Transverse colon (tissue), 4 donors: ENCODE measurements around the gene ARHGAP5. TPM values are rescaled to one million over a fixed set of nuclear protein-coding genes. Genes with fewer than 3 reads are reported as not detected.

Source experiments
- DNase-seq: peaks from one replicate; pipeline ENCODE4 v3.0.0-alpha.2; 2019
- H3K27ac ChIP-seq, 4 donors: fragments of 200-600 bp; sonication (generic); 2 replicates each; pipeline ENCODE4 v1.5.1; 2016 to 2018; ENCODE audit warnings: inconsistent platforms in 4 of 4
- H3K27me3 ChIP-seq: fragments of 200-600 bp; sonication (generic); 2 replicates; pipeline ENCODE4 v1.5.1; 2017; ENCODE audit warnings: inconsistent platforms
- H3K36me3 ChIP-seq, 4 donors: fragments of 200-600 bp; sonication (generic); 2 replicates each; pipeline ENCODE4 v1.5.1; 2017 to 2019; ENCODE audit warnings: inconsistent platforms in 4 of 4
- H3K4me1 ChIP-seq, 4 donors: fragments of 200-600 bp; sonication (generic); 2 replicates each; pipeline ENCODE4 v1.5.1; 2017 to 2020; ENCODE audit warnings: inconsistent platforms in 4 of 4
- H3K4me3 ChIP-seq, 4 donors: fragments of 200-600 bp; sonication (generic); 1 replicate in 1 of 4; 2 replicates in 3 of 4; pipeline versions ENCODE4 v1.5.1 to v1.6.1; 2017 to 2019; ENCODE audit warnings: inconsistent platforms in 4 of 4
- H3K9me3 ChIP-seq, 2 donors: fragments of 200-600 bp; sonication (generic); 2 replicates each; pipeline ENCODE4 v1.5.1; 2017 to 2019; ENCODE audit warnings: inconsistent platforms in 2 of 2
- EP300 ChIP-seq: sonication (generic); formaldehyde crosslinking; IDR thresholded peaks from one replicate; pipeline ENCODE4 v1.6.1; 2017; ENCODE audit warnings: antibody characterized with exemption, low read depth
- POLR2A ChIP-seq: fragments of 450-650 bp; IDR thresholded peaks from one replicate; pipeline ENCODE4 v1.6.1; 2016; ENCODE audit warnings: antibody characterized with exemption, mild to moderate bottlenecking, moderate library complexity
- POLR2AphosphoS5 ChIP-seq, 3 donors: sonication (generic); formaldehyde crosslinking; IDR thresholded peaks; one replicate each; pipeline ENCODE4 v1.6.1; 2016; ENCODE audit warnings: antibody characterized with exemption in 3 of 3
- WGBS, 2 donors: methylation state at CpG; one replicate each; pipeline ENCODE4 v1.1.5; 2018; ENCODE audit warnings: low coverage in 1 of 2; 5-methylcytosine and 5-hydroxymethylcytosine counted together
- in situ Hi-C, 4 donors: fragments of 200-750 bp; cut with MboI; loops; one replicate each; pipeline versions ENCODE4 v1.15.0 to v1.15.1; 2017; ENCODE audit warnings: low sequenced_read_pairs in 3 of 4, low pct_ligation_motif_present in 1 of 4, low pct_unique_long_range_greater_than_20kb in 1 of 4
- intact Hi-C: fragments of 100-400 bp; cut with DNase I; formaldehyde crosslinking; loops from one replicate; pipeline ENCODE4 v1.15.1; 2023; ENCODE audit warnings: low total_unique reads
- total RNA-seq, 4 donors: library from RNA; depleted of rRNA; stranded (reverse); fragments of >200 nt; gene quantifications; one replicate each; pipeline ENCODE4 v1.1.0, GENCODE V29; 2016
- TF ChIP-seq, protein P1 (sequence below), 5 experiments: fragments of 200-600 bp in 3 of 5; fragments of 450-650 bp in 2 of 5; sonication (generic) in 3 of 5; IDR thresholded peaks; 1 replicate in 2 of 5; 2 replicates in 3 of 5; pipeline ENCODE4 v1.5.1; 2016 to 2017; ENCODE audit warnings: antibody characterized with exemption in 5 of 5, inconsistent platforms in 3 of 5, mild to moderate bottlenecking in 2 of 5, moderate library complexity in 1 of 5

The ARHGAP5 gene
- total RNA-seq, 4 donors from 2014 or later, result 66.5 to 120 (median 85.3) TPM

DNA sequence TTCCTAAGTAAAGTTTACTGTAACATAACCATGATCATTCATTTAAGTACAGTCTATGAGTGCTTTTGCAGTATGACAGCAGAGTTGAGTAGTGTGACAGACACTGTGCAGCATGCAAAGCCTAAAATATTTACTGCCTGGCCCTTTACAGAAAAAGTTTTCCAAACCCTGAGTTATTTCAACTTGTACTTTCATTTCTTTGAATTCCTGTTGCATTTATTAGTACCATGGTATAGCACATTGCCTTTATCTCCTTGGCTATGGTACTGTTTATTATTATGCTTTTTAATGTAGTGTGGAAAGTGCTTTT, 6.2 kb downstream of the ARHGAP5 start:
- intact Hi-C loops (no loop called here), in situ Hi-C loops (loop anchor here in 2 of 4 donors (25.0 kb wide), 1 partner anchor 129 kb away; the partner anchor contains the start of genes RNU6-7 (in 2 of the 2) and RNU6-8 (in 2 of the 2))
- Histone ChIP-seq H3K9me3 (no peaks in the 10 kb centered on the region), H3K36me3 (no peaks in the 10 kb centered on the region), H3K27ac (peak overlapping the region; percentile 3 to 59 (median 38)), H3K4me3 (no peak overlapping the region), H3K4me1 (peaks cover 20 to 98% (median 58%) of the 10 kb centered on the region in 4 donors), H3K27me3 (no peaks in the 10 kb centered on the region)
- TF ChIP-seq POLR2A, result no peak
- TF ChIP-seq, protein P1, sequence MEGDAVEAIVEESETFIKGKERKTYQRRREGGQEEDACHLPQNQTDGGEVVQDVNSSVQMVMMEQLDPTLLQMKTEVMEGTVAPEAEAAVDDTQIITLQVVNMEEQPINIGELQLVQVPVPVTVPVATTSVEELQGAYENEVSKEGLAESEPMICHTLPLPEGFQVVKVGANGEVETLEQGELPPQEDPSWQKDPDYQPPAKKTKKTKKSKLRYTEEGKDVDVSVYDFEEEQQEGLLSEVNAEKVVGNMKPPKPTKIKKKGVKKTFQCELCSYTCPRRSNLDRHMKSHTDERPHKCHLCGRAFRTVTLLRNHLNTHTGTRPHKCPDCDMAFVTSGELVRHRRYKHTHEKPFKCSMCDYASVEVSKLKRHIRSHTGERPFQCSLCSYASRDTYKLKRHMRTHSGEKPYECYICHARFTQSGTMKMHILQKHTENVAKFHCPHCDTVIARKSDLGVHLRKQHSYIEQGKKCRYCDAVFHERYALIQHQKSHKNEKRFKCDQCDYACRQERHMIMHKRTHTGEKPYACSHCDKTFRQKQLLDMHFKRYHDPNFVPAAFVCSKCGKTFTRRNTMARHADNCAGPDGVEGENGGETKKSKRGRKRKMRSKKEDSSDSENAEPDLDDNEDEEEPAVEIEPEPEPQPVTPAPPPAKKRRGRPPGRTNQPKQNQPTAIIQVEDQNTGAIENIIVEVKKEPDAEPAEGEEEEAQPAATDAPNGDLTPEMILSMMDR (IDR thresholded peaks at IDR 0.05), result no peak
- no peak for TF ChIP-seq EP300
- no peak for TF ChIP-seq POLR2AphosphoS5 (IDR thresholded peaks at IDR 0.05)
- DNase-seq, result no peak

DNA sequence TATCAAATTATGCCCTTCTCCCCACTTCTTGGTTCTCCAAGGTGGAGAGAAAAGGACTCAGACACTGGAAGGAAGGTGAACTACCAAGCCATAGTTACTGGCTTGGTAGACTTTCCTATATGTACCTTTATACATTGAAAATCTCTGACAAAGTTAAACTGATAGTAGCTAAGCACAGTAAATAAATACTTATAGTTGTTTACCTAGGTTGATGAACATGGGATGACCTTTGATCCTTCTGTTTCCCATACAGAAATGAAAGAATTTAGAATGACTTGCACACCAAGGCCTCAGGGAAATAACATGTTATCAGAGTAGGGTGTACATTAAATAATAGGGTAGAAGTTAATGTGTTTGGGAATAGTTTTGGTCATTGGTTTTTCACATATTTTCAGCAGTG, 6.7 kb downstream of the ARHGAP5 start:
- H3K27me3 ChIP-seq, result no peaks in the 10 kb centered on the region
- DNase-seq, result no peak
- H3K4me1 ChIP-seq, result peaks cover 20 to 98% (median 58%) of the 10 kb centered on the region in 4 donors
- no peak overlapping the region for H3K4me3 ChIP-seq
- intact Hi-C loops (no loop called here), in situ Hi-C loops (loop anchor here in 2 of 4 donors (25.0 kb wide), 1 partner anchor 129 kb away; the partner anchor contains the start of genes RNU6-7 (in 2 of the 2) and RNU6-8 (in 2 of the 2))
- no peaks in the 10 kb centered on the region for H3K36me3 ChIP-seq
- H3K27ac ChIP-seq, result peak overlapping the region; percentile 3 to 59 (median 38)
- H3K9me3 ChIP-seq, result no peaks in the 10 kb centered on the region
- TF ChIP-seq POLR2A (no peak), EP300 (no peak), POLR2AphosphoS5 (IDR thresholded peaks at IDR 0.05) (no peak)
- TF ChIP-seq, protein P1 (IDR thresholded peaks at IDR 0.05), result no peak

DNA sequence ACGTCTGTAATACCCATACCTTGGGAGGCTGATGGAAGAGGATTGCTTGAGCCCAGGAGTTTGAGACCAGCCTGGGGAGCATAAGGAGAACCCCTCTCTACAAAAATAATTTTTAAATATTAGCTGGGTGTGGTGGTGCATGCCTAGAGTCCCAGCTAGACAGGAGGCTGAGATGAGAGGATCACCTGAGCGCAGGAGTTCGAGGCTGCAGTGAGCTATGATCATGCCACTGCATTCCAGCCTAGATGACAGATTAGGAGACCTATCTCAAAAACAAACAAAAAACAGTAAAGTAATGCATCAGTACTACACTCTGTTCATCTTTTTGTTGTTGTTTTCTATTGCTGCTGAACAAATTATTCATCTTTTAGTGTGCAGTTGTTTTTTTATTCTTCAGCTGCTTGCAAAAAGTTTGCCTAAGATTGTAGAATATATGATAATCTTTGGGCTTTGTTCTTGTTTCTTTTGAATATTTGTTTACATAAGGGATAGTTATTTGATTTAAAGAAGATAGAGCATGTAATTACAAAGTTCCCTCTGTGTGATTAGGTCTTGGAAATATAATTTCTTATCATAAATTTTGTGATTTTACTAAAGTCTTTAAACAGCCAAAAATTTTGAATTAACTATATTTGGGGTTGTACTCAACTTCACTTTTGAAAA, 8.2 kb downstream of the ARHGAP5 start:
- intact Hi-C loops, result no loop called here
- peaks cover 20 to 84% (median 50%) of the 10 kb centered on the region in 4 donors for H3K4me1 ChIP-seq
- DNase-seq, result no peak
- H3K9me3 ChIP-seq, result no peaks in the 10 kb centered on the region
- WGBS, 2 donors, result 95 to 100% methylated on average over 2 to 3 of the region's 3 CpGs
- no peaks in the 10 kb centered on the region for H3K36me3 ChIP-seq
- H3K27me3 ChIP-seq, result no peaks in the 10 kb centered on the region
- in situ Hi-C loops, result loop anchor here in 2 of 4 donors (25.0 kb wide), 1 partner anchor 127 kb away; the partner anchor contains the start of genes RNU6-7 (in 2 of the 2) and RNU6-8 (in 2 of the 2)
- H3K27ac ChIP-seq, result no peak overlapping the region
- H3K4me3 ChIP-seq, result no peak overlapping the region
- TF ChIP-seq, protein P1 (IDR thresholded peaks at IDR 0.05), result no peak
- TF ChIP-seq EP300 (no peak), POLR2A (no peak), POLR2AphosphoS5 (IDR thresholded peaks at IDR 0.05) (no peak)

DNA sequence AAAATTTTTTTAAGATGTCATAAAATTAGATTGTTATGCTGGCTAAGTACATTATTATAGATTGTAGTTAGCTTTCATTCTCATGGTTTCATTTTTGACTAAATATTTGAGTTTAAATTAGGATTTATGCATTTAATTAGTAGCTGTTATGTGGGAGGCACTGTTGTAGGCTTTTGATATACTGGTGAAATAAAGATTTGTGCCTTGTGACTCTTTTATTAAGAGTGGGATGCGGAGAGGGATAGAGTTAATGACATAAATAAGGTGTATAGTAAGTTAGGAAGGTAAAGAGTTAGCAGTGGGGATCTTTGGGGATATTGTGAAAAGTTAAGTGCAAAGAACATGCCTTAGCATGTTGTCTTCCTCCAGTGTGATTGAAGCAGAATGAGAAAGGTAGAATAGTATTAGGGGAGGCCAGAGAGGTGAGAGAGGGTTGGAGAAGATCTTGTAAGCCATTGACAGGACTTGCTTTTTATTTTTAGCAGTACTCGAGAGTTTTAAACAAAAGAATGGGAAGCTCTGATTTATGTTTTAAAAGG, 8.8 kb downstream of the ARHGAP5 start:
- TF ChIP-seq, protein P1 (IDR thresholded peaks at IDR 0.05), result no peak
- TF ChIP-seq POLR2A, result no peak
- Histone ChIP-seq H3K4me1 (peaks cover 20 to 78% (median 47%) of the 10 kb centered on the region in 4 donors), H3K4me3 (no peak overlapping the region), H3K27ac (no peak overlapping the region), H3K9me3 (no peaks in the 10 kb centered on the region), H3K36me3 (no peaks in the 10 kb centered on the region), H3K27me3 (no peaks in the 10 kb centered on the region)
- intact Hi-C loops, result no loop called here
- no peak for DNase-seq
- in situ Hi-C loops, result loop anchor here in 2 of 4 donors (25.0 kb wide), 1 partner anchor 126 kb away; the partner anchor contains the start of genes RNU6-7 (in 2 of the 2) and RNU6-8 (in 2 of the 2)
- 59 to 72% methylated on average over 2 of the region's 2 CpGs for WGBS, 2 donors
